ENCODE results near the gene CHRNA1. TPM values are rescaled to one million over a fixed set of nuclear protein-coding genes. Genes with fewer than 3 reads are reported as not detected.
A peak's percentile ranks its signal among the peaks of the same experiment; 100 is the strongest.
"Not testable (repeated sequence)": the region's sequence is repeated elsewhere in the genome, so short reads cannot be mapped to it uniquely, and the experiment has no call there.

Gene CHRNA1
- total RNA-seq, 1 donor from 2014 or later: 4.2 TPM

GRCh38 chr2:174713686-174714085 is 50.6 kb downstream of the CHRNA1 start:
- DNase-seq: no peak

DNA sequence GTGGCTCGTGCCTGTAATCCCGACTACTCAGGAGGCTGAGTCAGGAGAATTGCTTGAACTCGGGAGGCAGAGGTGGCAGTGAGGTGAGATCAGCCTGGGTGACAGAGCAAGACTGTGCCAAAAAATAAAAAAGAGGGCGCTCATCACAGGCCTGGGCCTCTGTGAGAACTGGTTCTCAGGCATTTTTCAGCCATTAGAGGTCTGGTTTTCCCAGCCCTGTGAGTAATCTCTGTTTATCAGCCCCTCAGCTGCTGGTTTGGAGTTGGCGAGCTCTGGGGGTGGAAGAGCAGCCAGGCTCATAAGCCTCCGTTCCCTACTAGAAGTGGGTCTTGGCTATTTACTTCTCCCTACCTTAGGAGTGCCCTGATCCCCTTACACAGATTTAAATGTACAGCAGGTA is 53.1 kb downstream of the CHRNA1 start:
- DNase-seq: no peak

GRCh38 chr2:174709416-174710004 is 54.8 kb downstream of the CHRNA1 start:
- not testable (repeated sequence) for DNase-seq

- no peak for DNase-seq
These were observed 55.6 kb downstream of the CHRNA1 start for GRCh38 chr2:174708713-174709112.

DNA sequence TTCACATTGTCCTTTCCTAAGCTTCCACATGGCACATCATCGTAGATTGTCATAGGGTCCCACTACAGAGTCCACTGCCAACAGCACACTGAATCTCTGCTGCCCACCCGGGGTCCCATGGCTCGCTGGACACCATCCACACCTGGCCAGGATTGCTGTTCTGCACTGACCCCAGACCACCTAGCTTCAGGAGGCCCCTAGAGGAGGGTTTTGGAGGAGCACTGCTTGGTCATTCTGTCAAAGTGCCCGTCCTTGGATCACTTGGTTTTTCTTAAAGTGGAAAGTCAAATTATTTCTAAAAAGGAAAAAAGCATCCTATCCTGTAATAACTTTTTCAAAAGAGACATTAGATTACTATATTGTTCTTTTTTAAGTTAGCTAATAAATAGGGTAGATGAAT is 59.0 kb downstream of the CHRNA1 start:
- no peak for DNase-seq

DNA sequence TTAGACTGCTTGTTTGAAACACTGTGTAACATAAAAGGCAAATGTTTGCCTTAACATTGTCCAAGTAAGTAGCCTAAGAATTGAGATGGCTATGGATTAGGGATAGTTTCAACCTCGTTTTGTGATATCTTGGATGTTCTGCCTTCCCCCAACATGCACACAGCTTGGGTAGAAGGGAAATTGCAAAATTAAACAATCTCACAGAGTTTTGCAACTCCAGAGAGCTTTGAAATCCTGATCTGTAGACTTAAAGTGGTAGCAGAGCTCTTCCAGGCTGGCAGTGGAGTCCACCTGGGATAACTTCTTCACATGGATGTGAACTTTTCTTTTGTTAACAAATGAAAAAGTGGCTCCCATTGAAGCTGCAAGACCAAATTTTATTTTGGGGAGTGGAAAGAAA is 59.6 kb downstream of the CHRNA1 start:
- no peak for DNase-seq

DNA sequence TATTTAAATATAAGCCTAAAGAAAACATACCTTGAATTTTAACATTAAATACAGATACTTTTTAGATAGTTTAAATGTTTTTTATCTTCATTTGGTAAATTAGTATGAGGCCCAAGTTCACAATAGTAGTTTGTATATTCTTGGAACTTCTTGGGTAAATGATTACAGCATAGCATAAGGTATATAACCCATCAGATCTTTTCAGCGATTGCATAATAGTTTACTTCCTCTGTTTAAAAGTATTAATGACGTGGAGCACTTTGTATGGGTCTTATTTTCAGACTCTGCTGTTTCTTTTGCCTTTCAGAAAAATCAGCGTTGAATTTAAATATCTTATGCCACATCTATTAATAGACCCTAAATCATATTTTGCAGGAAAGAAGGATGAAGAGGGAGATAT is 60.2 kb downstream of the CHRNA1 start:
- no peak for DNase-seq

- DNase-seq: no peak
These were observed 60.8 kb downstream of the CHRNA1 start for GRCh38 chr2:174703430-174703829.

GRCh38 chr2:174702541-174702940 is 61.7 kb downstream of the CHRNA1 start:
- no peak for DNase-seq

DNA sequence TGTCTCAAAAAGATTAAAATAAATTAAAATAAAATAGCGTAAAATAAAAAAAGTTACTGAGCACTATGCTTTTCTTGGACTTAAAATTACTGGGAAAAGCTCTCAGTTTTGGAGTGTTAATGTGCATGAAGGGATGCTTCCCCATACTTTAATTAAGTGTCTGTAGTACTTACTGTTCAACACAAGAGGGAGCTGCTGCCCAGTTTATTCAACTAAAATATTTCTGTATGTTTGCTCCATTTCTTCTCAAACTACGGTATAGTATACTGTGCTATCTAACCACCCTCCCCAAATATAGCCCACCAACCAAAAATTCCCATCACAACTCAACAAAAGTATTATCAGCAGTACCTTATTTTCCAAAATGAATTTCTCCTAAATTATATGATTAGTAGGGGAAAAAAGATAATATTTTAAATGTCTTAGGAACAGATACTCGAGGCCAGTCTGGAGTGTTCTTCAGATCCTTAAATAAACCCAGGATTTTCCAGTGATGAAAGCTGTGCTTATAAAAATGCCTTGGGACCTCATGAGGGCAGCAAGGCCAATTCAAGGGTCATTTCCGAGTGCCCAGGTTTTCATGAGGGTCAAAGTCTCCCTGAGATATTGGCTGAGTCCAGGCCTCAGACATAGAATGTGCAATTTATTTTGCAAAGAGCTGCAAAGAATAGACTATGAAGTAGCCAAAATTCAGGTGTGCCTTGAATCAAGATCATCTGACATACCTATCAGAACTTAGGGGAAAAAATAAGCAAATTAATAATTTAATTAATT is 64.1 kb downstream of the CHRNA1 start:
- peak; percentile 45 for DNase-seq

Other genes with a start within 250 kb of the CHRNA1 start
- gene WIPF1, start 166.7 kb downstream of the CHRNA1 start, total RNA-seq: 32.4 TPM
- gene CHN1, start 240.9 kb upstream of the CHRNA1 start, total RNA-seq: 18.3 TPM

Measured in skin of body (tissue), 2 donors.